Ishikawa (cell line): ENCODE data around the gene KRTAP10-1.

ENCODE experiments used
- CEBPB ChIP-seq: IDR thresholded peaks from 2 replicates; pipeline ENCODE4 v1.6.1; 2012
- CREB1 ChIP-seq: IDR thresholded peaks from 2 replicates; pipeline ENCODE4 v1.6.1; 2012; ENCODE audit warnings: low read depth
- EGR1 ChIP-seq: IDR thresholded peaks from 2 replicates; pipeline ENCODE4 v1.6.1; 2012
- EP300 ChIP-seq: IDR thresholded peaks from 2 replicates; pipeline ENCODE4 v1.6.1; 2012; ENCODE audit warnings: borderline replicate concordance
- FOXM1 ChIP-seq: IDR thresholded peaks from 2 replicates; pipeline ENCODE4 v1.6.1; 2012; ENCODE audit warnings: low read depth, borderline replicate concordance
- NFIC ChIP-seq: IDR thresholded peaks from 2 replicates; pipeline ENCODE4 v1.6.1; 2012
- RAD21 ChIP-seq: IDR thresholded peaks from 2 replicates; pipeline ENCODE4 v1.6.1; 2012; ENCODE audit warnings: low read depth
- TAF1 ChIP-seq: IDR thresholded peaks from 2 replicates; pipeline ENCODE4 v1.6.1; 2012; ENCODE audit warnings: low read depth, mild to moderate bottlenecking
- TCF12 ChIP-seq: IDR thresholded peaks from 2 replicates; pipeline ENCODE4 v1.6.1; 2012; ENCODE audit warnings: low read depth
- TEAD4 ChIP-seq: IDR thresholded peaks from 2 replicates; pipeline ENCODE4 v1.6.1; 2012
- YY1 ChIP-seq: IDR thresholded peaks from 2 replicates; pipeline ENCODE4 v1.6.1; 2012; ENCODE audit warnings: low read depth
- ZBTB7A ChIP-seq: IDR thresholded peaks from 2 replicates; pipeline ENCODE4 v1.6.1; 2012; ENCODE audit warnings: low read depth
- TF ChIP-seq, protein P1 (sequence below): IDR thresholded peaks from 2 replicates; pipeline ENCODE4 v1.6.1; 2012
- TF ChIP-seq, protein P2 (sequence below): IDR thresholded peaks from 2 replicates; pipeline ENCODE4 v1.6.1; 2012; ENCODE audit warnings: low read depth, mild to moderate bottlenecking
- TF ChIP-seq, protein P3 (sequence below): IDR thresholded peaks from 2 replicates; pipeline ENCODE4 v1.6.1; 2012

The KRTAP10-1 gene

DNA sequence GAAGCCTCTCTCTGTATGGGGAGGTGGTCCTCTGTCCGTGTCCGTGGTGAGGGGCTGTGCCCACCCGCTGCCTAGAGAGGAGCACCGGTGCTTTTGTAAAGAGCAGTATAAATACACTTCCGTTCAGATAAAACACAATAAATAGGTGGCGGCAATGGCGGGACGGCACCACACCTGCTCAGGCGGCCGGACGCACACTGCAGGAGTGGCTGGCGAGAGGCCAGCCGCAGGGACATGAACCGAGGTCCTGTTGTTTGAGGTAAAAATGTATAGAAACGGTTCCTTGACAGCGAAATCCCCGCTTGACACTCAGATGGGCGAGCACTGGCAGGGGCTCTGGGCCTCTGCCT, 40.8 kb downstream of the KRTAP10-1 start:
- TF ChIP-seq TCF12 (no peak), RAD21 (no peak), CREB1 (no peak)

DNA sequence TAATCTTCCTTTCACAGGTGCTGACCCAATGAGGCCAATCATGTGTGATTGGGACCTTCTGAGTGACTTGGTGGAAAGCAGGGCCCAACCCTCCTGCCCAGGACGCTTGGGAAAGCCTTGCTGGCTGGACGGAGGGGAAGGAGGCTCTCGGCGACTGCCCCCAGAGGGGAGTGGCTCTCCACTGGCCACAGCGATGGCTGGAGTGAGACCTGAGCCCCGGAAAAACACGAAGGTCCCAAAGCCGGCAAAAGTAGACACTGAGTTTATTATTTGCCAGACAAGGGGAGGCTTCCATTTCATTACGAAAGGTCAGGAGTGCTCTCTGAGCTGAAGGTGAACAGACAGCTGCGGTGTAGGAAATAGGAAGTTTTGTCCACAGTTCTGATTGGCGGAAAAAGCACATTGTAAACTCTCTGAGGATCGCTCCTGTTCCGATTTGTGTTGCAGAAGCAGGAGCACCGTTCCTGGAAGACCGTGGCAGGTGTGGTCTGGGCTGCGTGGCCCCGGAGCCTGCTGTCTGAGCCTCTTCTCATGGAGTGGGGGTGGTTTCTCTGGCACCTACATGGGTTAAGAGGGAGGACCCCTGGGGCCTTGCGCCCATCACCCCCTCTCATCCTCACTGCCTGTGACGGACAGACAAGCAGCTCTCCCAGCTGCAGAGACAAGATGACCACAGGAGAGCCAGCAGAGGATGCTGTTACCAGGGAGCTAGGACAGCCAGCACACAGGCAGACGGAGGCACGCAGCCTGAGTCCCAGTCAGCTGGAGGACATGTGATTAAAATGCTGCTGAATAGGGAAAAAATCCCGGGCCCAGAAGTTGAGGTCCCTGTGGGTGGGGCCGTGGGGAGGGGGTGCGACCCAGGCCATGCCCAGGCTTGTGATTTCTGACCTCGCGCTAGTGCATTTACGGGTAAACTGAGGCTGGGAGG, 41.5 kb downstream of the KRTAP10-1 start:
- TF ChIP-seq, protein P1, sequence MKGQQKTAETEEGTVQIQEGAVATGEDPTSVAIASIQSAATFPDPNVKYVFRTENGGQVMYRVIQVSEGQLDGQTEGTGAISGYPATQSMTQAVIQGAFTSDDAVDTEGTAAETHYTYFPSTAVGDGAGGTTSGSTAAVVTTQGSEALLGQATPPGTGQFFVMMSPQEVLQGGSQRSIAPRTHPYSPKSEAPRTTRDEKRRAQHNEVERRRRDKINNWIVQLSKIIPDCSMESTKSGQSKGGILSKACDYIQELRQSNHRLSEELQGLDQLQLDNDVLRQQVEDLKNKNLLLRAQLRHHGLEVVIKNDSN = no peak
- TF ChIP-seq, protein P2, sequence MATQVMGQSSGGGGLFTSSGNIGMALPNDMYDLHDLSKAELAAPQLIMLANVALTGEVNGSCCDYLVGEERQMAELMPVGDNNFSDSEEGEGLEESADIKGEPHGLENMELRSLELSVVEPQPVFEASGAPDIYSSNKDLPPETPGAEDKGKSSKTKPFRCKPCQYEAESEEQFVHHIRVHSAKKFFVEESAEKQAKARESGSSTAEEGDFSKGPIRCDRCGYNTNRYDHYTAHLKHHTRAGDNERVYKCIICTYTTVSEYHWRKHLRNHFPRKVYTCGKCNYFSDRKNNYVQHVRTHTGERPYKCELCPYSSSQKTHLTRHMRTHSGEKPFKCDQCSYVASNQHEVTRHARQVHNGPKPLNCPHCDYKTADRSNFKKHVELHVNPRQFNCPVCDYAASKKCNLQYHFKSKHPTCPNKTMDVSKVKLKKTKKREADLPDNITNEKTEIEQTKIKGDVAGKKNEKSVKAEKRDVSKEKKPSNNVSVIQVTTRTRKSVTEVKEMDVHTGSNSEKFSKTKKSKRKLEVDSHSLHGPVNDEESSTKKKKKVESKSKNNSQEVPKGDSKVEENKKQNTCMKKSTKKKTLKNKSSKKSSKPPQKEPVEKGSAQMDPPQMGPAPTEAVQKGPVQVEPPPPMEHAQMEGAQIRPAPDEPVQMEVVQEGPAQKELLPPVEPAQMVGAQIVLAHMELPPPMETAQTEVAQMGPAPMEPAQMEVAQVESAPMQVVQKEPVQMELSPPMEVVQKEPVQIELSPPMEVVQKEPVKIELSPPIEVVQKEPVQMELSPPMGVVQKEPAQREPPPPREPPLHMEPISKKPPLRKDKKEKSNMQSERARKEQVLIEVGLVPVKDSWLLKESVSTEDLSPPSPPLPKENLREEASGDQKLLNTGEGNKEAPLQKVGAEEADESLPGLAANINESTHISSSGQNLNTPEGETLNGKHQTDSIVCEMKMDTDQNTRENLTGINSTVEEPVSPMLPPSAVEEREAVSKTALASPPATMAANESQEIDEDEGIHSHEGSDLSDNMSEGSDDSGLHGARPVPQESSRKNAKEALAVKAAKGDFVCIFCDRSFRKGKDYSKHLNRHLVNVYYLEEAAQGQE = no peak
- no peak for TF ChIP-seq RAD21
- no peak for TF ChIP-seq TCF12
- no peak for TF ChIP-seq CREB1
- no peak for TF ChIP-seq TEAD4
- TF ChIP-seq ZBTB7A = no peak
- no peak for TF ChIP-seq NFIC
- TF ChIP-seq YY1 = no peak
- TF ChIP-seq, protein P3, sequence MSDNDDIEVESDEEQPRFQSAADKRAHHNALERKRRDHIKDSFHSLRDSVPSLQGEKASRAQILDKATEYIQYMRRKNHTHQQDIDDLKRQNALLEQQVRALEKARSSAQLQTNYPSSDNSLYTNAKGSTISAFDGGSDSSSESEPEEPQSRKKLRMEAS = no peak
- TF ChIP-seq TAF1 = no peak
- no peak for TF ChIP-seq FOXM1
- no peak for TF ChIP-seq EGR1
- TF ChIP-seq EP300 = no peak

DNA sequence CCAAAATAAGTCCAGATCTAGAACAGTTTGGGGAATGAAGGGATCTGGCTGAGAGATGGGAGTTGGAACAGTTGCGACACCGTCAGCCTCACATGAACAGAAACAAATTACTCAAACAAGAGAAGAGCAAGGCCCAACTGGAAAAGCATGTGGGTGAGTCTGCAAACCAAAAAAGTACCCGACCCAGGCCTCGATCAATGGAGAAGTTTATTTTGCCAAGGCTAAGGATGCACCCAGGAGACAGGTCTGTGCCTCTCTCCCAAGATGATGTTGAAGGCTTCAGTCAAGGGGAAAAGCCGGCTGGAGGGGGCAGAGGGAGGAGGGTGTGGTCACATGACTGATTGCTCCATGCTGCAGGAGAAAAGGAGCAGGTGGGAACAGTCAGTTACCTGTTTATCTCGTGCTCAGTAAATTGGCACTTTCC, 42.3 kb downstream of the KRTAP10-1 start:
- TF ChIP-seq RAD21 = no peak
- TF ChIP-seq YY1 = no peak

DNA sequence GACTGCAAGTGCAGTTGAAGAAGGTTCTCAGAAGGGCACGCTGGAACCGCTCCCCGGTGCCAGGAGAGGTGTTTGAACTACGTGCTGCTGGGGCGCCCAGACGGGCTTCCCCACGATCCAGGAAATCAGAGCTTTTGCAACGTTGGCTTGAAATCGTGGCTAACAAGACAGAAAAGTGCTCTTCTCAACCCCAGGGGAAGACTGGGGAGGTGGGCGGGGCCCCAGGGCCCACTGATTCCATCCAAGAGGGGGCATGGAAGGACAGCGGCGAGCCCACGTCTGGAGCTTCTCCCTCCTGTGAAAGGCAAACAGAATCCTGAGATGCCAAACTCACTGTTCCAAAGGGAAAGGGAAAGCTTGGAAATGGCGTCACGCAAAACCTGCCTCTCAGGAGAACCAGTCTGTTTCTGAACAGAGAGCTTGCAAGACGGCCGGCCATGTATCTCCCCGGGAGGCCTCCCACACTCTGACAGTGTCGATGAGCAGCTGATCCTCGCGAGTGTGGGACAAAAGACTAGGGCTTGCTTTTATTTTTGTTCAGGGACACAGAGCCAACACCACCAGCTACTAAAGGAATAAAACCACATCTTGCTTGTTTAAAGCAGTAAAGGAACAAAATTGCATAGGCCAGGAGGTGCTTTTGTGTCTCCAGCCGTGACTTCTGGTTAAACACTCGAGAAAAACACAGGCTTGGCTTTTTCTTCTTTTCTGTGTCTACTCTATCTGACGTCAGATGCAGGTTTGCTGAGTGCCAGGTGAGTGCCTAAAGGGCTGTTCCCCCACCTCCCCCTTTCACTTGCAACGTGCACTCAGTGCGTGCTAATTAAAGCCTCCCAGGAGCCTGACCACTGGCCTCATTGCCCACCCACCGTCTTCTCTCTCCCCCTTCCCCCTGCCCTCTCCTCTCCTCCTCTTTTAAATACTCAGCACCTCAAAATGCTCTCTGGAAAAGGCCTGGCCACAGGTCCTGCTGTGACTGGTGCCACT, 43.1 kb downstream of the KRTAP10-1 start:
- TF ChIP-seq, protein P1 = no peak

DNA sequence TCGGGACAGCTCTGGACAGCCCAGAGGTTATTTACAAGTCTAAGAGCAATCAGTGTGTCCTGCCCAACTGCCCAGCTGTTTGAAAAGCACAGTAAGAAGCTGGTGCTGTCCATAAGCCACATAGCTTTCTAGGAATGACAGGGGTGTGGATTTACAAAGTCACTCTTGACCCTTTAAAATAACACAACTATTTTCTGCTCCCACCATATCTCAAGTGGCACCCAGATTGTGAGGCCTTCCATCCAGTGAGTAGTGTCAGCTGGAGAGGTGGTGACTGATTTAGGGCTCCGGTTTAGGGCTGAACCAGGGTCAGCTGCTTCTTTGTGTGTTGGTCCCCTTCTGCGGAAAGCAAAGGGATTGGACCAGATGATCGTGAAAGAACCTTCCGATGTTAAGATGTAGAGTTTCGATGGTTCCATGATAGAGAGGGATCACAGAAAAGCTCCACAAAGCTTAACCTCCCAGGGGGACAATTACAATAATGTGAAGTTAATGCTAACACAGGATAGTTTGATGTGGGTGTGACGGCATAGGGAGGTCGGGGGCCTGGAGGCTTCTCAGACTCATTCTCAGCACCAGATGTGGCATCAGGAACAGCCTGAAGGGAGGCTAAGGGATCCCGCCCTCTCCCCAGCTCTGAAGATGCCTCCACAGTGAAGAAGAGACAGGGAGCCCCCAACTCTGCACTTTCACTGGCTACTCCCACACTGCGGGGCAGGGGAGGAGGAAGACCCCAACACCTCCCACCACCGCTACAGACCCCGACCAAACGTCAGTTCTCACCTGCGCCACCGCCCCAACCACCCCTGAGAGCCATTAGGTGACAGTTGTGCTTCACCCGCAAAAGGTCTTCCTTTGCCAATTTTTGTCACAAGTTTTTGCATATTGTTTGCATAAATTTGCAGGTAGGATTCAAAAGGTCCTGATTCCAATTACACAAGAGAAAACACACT, 44.1 kb downstream of the KRTAP10-1 start:
- no peak for TF ChIP-seq YY1
- TF ChIP-seq NFIC = no peak
- TF ChIP-seq CEBPB = no peak
- TF ChIP-seq EP300 = no peak
- TF ChIP-seq CREB1 = no peak
- no peak for TF ChIP-seq ZBTB7A
- TF ChIP-seq TEAD4 = no peak
- TF ChIP-seq, protein P3 = no peak

DNA sequence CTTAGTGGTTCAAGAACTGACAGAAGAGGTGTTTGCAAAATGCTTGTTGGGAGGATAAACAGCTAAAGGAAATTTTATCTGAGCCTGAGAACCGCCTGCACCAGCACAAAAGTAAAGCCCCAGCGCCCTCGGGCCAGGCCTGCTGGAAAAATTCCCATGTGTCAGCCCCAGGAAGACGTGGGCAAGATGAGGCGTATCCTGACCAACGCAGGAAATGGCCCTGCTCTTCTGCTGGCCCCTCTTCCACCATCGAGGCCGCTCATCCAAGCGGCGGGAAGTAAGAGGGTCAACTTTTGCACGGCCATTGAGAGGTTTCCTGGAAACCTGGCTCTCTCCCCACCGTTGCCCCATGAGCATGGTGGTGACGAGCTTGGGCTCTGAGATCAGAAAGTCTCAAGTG, 45.0 kb downstream of the KRTAP10-1 start:
- TF ChIP-seq TAF1 (no peak), YY1 (no peak), TCF12 (no peak), NFIC (no peak), EP300 (no peak), RAD21 (no peak)
- TF ChIP-seq, protein P2 = no peak
- TF ChIP-seq, protein P1 = no peak
